ENCODE data around the gene WDFY3.

WDFY3 gene, protein sequence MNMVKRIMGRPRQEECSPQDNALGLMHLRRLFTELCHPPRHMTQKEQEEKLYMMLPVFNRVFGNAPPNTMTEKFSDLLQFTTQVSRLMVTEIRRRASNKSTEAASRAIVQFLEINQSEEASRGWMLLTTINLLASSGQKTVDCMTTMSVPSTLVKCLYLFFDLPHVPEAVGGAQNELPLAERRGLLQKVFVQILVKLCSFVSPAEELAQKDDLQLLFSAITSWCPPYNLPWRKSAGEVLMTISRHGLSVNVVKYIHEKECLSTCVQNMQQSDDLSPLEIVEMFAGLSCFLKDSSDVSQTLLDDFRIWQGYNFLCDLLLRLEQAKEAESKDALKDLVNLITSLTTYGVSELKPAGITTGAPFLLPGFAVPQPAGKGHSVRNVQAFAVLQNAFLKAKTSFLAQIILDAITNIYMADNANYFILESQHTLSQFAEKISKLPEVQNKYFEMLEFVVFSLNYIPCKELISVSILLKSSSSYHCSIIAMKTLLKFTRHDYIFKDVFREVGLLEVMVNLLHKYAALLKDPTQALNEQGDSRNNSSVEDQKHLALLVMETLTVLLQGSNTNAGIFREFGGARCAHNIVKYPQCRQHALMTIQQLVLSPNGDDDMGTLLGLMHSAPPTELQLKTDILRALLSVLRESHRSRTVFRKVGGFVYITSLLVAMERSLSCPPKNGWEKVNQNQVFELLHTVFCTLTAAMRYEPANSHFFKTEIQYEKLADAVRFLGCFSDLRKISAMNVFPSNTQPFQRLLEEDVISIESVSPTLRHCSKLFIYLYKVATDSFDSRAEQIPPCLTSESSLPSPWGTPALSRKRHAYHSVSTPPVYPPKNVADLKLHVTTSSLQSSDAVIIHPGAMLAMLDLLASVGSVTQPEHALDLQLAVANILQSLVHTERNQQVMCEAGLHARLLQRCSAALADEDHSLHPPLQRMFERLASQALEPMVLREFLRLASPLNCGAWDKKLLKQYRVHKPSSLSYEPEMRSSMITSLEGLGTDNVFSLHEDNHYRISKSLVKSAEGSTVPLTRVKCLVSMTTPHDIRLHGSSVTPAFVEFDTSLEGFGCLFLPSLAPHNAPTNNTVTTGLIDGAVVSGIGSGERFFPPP (N-terminal part only)

DNA sequence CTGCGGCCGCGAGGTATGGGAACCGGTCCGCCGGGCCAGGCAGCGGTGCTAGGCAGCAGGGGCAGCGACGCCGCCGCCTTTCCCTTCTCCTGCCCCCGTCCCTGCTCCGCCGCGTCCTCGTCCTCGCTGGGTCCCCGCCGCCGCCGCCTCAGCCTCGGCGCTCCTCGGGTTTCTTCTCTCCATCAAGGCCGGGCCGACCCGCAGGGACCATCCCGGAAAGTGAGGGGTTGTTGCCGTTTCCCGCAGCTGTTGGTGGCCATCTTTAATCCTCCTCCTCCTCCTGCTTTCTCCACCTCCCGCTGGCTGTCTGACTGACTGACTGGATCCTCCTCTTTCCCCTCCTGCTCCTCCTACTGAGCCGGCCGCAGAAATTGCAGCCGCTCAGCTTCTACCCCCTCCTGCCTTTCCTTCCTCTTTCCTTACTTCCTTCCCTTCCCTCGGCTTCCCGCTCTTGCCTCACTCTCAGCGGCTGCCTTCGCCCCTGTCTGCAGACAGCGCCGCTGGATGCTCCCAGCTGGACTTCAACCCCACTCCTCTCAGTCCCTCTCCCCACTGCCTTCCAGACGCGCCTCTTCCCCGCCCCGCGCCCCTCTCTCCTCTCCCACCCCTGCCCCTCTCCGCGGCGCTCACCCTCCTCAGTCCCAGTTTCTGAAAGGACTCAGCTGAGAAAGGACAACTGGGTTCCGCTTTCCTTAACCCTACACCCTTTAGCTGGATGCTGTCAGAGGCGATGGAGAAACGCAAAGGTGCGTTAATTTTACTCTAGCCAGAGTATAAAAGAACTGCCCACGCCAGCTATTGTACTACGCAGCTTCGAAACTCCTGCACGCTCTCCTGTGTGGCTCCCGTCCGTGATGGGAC lies at the start of gene WDFY3:
TSS of gene WDFY3 (minus strand) at position 309 of the 861 bp plus-strand sequence. CDS start 106,099 bp downstream, outside the sequence.
- DNase-seq (ENCODE audit: low read depth), result no peak

DNA sequence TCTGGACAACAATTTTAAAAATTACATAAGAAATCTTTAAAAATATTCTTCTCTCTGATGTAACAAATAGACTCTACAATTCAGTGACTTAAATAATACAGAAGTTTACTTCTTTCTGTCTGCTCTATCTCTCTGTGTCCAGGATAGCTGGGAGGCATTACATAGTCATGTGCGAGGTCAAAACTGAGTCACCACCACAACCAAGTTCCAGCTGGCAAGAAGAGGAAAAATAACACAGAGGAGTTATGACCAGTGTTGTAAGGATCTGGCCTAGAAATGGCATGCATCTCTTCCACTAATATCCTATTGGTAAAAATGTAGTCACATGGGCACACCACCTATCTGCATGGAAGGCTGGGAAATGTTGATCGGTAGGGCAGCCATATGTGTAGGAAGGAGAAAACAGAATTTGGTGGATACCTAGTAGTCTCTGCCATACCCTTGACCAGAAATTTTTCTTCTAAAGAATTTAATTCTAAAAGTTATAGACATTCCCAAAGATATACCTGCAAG lies 39.4 kb upstream of the WDFY3 start:
- DNase-seq (ENCODE audit: low read depth), result no peak

DNA sequence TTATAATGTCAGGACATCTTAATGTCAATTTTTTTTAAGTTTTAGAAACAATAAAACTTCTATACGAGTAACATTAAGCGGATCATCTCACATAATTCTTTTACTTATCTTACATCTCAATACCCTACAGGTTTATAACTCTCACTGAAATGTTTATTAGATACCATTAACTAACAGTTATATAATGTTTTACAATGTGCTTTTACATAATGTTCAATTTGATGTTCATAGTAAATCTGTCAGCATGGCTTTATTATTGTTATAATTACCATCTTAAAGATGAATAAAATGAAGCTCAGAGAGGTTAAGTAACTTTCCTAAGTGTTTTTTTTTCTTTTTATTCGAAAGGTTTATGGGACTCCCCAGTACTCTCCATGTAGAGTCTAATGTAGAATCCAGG lies 33.9 kb upstream of the WDFY3 start:
- no peak for DNase-seq (ENCODE audit: low read depth)

DNA sequence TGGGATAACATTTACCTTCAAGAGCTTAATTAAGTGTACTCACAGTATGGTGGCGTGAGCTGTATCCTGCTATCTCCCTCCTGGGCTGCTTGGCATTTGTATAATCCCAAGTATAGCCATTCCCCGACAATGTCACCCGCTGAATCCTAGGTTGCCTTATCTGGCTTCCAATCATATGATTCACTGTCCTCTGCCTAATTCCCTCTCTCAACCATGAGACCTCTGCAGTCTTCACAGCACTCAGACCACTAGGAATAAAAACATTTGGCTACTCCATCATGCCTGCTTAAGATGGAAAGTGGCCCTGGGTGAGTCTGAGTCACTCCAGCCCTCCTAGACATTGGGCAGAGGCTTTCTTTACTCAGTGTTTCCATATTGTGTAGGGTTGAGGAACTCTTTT lies 28.9 kb upstream of the WDFY3 start:
- no peak for DNase-seq (ENCODE audit: low read depth)

DNA sequence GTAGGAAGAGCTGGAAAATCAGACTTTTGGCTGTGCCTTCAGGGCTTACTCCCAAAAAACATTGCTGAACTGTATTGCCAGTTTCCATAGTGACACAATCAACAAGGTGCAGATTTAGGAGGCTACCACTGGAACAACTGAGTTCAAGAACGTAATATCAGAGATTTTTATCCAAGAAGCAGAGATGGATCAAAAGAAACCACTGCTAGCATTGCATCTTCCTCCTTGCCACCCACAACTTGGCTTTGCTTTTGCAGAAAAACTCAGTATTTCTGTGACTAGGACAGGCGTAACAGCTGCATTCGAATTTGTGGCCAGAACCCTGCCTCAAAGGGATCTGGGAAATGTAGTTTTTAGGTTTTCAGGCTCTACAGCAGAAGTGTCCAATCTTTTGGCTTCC lies 27.8 kb upstream of the WDFY3 start:
- DNase-seq (ENCODE audit: low read depth), result no peak

DNA sequence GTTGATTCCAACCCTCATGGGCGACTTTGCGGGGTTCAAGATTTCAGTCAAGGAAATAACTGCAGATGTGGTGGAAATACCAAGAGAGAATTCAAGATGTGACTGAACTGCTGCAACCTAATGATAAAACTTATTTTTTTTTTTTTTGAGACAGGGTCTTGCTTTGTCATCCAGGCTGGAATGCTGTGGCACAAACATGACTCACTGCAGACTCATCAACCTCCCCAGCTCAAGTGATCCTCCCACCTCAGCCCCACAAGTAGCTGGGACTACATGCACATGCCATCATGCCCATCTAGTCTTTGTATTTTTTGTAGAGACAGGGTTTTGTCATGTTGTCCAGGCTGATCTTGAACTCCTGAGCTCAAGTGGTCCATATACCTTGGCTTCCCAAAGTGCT lies 19.5 kb upstream of the WDFY3 start:
- DNase-seq (ENCODE audit: low read depth), result no peak

DNA sequence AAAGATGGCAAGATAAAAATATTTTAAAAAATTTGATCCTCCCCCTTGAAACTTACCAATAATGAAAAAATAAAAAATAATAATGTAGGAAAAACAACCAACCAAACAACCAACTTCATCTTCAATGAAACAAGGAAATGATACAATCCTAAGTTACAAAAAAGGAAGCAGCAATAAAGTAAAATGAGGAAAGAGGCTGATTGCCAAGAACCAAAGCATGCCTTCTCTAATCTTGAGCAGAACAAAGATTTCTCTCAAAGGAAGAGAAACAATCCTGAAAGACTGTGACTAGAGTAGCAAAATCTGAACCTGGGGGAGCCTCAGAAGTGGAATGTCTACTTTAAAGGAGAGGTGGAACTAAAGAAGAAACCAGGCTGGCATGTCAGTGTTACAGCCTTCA lies 10.9 kb upstream of the WDFY3 start:
- DNase-seq (ENCODE audit: low read depth), result no peak

DNA sequence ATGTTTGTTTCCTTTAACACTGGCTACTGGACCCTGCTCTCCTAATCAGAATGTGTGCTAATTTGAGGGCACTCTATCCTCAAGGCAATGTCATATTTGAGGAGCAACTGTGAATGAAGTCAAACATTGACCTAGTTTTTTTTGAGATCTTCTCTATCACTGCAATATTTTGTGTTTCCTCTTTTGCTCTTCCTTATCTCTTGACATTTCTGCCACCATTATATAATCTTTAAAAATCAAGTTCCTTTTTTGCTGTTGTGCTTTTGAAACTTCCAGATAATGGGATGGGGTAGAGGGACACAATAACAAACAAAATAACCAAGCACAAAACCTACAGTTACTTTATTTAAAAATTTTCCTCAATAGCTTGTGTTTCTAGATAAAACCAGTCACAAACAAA lies 7.4 kb upstream of the WDFY3 start:
- no peak for DNase-seq (ENCODE audit: low read depth)

DNA sequence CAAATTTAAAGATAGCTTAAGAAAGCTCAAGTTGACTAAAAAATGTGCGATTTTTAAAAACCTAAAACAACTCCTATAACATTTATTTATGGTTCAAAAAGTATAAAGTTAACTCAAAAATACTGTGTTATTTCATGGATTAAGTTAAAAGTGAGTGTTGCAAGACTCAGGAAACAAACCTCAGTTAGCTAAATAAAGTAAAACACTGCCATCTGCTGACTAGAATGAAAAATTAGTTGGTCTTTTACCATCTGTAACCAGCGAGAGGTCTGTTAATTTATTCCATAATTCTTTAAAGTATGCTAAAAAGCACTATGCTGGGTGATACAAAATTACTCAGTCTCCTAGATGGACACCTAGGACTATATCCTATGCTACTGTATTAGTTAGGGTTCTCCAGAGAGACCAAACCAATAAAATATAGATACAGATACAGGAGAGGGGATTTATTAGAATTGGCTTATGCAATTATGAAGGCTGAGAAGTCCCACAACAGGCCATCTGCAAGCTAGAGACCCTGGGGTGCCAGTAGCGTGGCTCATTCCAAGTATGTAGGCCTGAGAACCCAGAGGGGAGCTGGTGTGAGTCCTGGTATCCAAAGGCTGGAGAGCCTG lies 4.9 kb upstream of the WDFY3 start:
- no peak for DNase-seq (ENCODE audit: low read depth)

DNA sequence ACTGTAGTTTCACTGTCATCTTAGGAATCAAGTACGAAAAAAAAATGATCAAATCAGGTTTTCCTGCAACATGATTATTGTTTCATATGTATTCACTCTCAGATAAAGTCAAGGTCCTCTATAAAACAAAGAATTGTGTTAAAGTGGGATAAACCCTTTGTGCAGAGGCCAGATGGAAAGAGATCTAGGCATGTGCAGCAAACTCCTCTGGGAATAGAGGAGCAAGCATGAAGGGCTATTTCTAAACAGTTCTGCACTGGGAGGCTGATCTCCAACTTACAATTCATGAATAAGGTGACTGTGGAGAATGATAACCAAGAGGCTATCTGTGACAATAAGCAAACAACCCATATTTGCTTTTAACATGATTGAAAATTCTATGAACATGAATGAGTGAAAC lies 2.4 kb upstream of the WDFY3 start:
- DNase-seq (ENCODE audit: low read depth), result no peak

DNA sequence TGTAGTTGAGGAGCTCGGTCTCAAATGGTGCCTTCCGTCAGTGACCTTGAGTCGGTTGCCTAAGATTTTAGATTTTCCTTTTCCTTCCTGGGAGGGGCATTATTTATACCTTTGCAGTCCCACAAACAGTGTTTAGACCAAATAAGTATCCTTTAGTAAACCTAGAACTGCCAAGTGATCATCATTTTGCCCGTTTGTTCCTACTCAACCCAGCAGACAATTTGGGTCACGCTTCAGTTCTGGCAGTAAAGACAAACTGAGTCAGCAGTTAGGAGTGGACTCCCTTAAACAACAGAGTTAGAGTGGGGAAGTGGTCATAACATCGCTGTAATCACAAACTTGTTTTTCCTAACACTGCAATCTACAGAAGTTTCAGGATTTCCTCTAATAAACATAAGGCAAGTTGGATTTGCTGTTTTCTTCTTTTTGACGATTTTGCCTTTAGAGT lies 777 bp upstream of the WDFY3 start:
- DNase-seq (ENCODE audit: low read depth), result no peak

DNA sequence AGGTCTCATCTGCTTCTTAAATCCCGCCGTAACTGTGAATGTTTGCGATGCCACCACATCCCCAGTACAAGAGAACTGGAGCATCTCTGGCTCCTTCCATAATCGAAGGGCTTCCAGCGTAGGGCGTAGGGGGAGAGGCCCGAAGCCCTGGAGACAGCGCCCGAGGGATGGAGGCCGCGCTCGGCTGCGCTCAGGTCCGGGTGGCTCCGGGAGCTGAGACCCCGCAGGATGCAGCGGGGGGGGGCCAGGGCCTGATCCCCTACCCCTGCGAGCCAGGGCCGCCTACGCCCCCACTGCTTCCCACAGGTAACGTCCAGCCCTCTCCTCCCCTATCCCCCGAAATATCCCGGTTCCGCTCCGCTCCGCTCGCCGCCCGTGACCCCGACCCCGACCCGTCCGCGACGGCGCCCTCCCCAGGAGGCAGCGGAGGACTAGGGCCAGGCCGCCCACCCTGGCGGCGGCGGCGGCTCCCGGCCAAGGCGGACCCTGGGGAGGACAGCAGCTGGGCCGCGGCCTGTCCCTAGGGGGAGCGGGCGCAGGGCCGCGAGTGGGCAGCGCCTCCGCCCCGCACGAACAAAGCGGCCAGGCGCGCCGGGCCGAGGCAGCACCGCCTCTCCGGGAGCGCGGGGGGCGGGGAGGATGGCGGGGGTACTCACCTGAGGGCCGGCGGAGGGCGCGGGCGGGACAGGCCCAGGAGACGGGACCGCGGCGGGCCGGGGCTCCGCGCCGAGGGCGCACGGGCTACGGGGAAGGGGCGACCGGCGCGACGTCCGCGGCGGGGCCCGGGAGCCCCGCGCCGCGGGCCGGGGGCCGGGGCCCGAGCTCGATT lies 723 bp downstream of the WDFY3 start:
- DNase-seq (ENCODE audit: low read depth), result no peak

DNA sequence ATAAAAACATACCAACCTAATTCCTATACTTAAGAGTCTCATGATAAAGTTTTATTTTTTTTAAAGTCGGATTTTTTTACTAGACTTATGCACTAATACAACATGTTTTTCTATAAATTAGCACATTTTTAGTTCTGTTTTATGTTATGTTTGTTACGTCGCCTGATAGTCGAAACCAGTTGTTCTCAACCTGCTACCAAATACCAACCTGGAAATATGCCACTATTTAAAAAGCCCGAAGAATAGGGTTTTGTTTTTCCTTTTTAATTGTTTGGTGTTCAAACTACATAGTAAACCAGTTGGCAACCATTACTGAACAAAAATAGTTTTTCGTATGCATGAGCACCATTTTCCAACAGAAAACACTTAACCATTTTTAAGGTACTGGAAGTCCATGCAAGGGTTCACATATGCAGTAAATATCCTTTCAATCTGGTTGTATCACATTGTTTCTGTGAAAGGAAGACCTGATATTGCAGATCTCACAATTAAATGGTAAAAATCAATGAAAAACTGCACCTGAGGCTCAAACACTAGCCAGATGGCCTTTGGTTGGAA lies 1.4 kb downstream of the WDFY3 start:
- no peak for DNase-seq (ENCODE audit: low read depth)

DNA sequence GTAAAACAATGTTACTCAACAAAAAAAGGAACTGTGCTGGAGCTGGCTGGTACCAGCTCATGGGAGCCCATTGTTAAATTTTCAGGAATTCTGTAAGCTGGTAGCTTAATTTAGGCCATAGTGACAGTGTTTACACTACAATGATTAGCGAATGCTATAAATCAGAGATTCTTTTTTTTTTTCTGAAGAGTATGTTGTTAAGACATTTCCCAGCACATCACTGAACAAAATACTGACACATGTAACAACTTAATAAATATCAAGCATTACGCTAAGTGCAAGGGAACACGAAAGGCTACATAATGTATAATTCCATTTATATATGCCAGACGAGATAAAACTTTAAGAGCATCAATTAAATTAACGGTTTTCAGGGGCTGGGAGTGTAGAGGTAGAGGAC lies 4.4 kb downstream of the WDFY3 start:
- no peak for DNase-seq (ENCODE audit: low read depth)

DNA sequence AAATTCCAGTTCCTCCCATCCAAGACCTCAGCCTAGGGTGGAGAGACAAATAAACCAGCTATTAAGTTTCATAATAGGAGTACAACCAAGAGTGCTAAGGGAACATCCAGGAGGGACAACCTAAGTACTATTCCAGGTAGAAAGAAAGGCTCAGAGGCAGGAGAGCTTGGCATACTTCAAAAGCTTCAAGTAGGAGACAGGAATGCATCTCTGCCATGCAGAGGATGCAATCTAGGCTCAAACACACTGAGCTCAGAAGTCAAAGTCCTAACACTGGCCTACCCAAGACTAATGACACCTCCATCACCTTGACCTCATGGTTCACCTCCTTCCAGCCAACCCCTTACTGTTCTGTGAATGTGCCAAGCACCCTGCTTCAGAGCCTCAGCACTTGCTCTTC lies 8.1 kb downstream of the WDFY3 start:
- DNase-seq (ENCODE audit: low read depth), result no peak

DNA sequence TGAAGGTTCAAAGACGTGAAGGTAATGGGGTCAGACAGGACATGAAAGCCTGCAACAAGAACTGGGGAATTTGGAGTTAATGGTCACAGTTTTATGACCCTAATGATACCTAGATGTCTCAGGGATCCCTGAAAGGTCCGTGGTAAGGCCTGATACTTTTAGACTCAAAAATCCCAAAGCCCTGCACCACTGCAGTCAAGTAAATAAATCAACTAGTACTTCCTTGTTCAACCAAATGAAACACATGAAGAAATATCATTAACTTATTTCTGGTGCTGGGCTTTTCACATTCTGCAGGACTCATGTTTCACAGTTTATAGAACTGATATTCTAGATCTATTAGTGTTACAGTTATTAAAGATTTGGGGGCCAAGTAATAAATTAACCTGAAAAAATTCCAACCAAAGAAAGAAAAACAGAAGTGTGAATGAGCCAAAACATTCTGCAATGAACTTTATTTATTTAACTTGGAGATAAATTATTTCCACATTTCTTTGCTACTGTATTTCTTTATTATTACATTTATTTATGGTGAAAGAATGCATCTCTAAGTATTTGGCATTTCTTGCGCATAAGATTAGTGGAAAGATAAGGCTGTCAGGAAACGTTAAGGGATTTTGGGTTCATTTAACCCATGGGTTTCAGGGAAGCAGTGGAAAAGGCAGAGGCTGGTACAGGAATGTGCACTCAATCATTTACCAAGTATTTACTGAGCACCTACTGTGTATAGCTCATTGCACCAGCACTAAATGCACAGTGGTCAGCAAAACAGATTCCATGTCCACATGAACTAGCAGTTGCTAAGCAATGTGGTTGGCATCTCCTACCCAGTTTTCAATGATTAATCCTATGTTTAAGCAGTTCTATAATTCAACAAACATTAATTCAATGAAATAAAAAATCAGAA lies 8.7 kb downstream of the WDFY3 start:
- DNase-seq (ENCODE audit: low read depth), result no peak

DNA sequence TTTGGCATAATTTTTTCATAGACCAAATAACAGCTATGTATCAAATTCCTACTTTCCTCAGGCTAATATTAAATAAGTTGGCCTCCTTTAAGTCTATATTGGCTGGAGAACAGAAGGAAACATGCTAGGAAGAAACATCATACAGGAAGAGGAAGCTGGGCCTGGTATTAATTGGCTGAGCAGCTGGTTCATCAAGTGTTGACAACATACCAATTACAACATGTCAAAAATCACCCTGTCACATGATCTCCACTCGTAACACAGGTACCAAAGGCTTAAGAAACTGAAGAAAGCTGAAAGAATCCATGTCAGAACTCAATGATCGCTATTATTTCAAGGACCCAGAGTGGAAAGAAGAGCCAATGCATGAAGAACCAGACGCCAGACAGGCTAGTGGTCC lies 10.5 kb downstream of the WDFY3 start:
- DNase-seq (ENCODE audit: low read depth), result no peak

DNA sequence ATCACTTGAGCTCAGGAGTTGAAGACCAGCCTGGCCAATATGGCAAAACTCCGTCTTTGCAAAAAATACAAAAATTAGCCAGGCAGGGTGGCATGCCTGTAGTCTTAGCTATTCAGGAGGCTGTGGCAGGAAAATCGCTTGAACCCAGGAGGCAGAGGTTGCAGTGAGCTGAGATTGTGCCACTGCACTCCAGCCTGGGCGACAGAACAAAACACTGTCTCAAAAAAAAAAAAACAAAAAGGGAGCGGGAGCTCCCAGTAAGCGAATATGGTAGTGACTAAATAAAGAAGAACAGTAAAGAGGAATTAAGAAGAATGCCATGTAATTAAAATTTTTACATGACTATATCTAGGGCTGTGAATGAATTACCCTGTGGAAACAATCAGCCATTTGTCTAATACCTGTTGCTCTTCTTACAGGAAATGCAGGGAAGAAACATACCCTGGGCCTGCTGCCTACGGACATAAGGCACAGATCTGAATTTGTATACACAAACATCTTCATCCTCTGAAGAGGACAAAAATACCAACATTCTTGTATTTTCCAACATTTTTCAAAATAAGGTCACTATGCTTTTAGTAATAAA lies 11.4 kb downstream of the WDFY3 start:
- no peak for DNase-seq (ENCODE audit: low read depth)
